ENCODE results near the gene BRPF3.

BRPF3 gene

GRCh38 chr6:36196113-36196879, at the start of gene BRPF3:
Gene BRPF3, plus strand, starts transcription at chr6:36196744. Its CDS starts 3,579 bp downstream, at chr6:36200323.
- peaks cover 24% of the 10 kb centered on the region for H3K36me3 Mint-ChIP-seq
- H3K9me3 Mint-ChIP-seq: peaks cover 3% of the 10 kb centered on the region
- CTCF ChIA-PET: no interaction called here
- peaks cover 7% of the 10 kb centered on the region for H3K27me3 Mint-ChIP-seq
- DNase-seq: peak; percentile 81
- peak within 1 kb of the TSS; percentile 93 for H3K27ac Mint-ChIP-seq
- H3K4me3 Mint-ChIP-seq: peak within 1 kb of the TSS; percentile 87
- H3K4me1 Mint-ChIP-seq: peaks cover 33% of the 10 kb centered on the region

- Mint-ChIP-seq H3K27me3 (no peaks in the 10 kb centered on the region), H3K9me3 (peaks cover 12% of the 10 kb centered on the region), H3K4me3 (no peak overlapping the region), H3K4me1 (peaks cover 26% of the 10 kb centered on the region), H3K36me3 (peaks cover 7% of the 10 kb centered on the region), H3K27ac (no peak overlapping the region)
- CTCF ChIA-PET: no interaction called here
- no peak for DNase-seq
Measured at GRCh38 chr6:36147294-36147693, 49.2 kb upstream of the BRPF3 start.

DNA sequence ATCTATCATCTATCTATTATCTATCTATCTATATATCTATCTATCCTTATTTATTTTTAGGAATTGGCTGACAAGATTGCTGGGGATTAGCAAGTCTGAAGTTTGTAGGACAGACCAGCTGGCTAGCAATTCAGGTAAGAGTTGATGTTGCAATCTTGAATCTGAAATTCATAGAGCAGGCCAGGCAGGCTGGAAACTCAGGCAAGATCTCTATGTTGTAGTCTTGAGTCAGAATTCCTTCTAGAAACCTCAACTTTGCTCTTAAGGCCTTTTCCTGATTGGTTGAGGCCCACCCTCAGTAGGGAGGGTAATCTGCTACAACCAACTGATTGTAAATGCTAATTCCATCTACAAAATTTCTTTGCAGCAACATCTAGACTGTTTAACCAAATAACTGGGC, 47.1 kb upstream of the BRPF3 start:
- Mint-ChIP-seq H3K4me1 (peaks cover 24% of the 10 kb centered on the region), H3K9me3 (peaks cover 13% of the 10 kb centered on the region), H3K27me3 (no peaks in the 10 kb centered on the region), H3K36me3 (peaks cover 5% of the 10 kb centered on the region), H3K27ac (no peak overlapping the region), H3K4me3 (no peak overlapping the region)
- DNase-seq: no peak
- CTCF ChIA-PET: no interaction called here

DNA sequence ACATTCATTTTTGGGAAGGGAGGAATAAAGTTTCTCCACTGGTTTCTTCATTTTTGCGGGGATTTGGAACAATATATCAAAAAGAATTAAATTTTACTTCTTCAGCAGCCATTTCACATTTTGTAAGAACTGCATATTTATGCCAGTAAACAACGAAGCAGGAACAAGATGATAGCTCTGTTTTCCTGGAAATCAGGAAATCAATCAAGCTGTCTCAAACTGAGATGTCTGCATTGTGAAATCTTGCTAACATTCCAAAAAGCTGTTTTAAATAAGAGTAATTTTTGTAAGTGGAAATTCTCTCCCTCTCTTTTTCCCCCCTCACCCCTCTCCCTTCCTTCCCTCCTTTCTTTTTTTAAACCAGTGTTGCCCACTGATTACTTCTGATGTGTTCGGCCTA, 46.3 kb upstream of the BRPF3 start:
- DNase-seq: no peak
- Mint-ChIP-seq H3K36me3 (peaks cover 5% of the 10 kb centered on the region), H3K4me3 (no peak overlapping the region), H3K27me3 (no peaks in the 10 kb centered on the region), H3K9me3 (peaks cover 17% of the 10 kb centered on the region), H3K4me1 (peaks cover 24% of the 10 kb centered on the region), H3K27ac (no peak overlapping the region)
- CTCF ChIA-PET: interaction anchor here (0.8 kb wide), 1 partner anchor 25 kb away, joined by 3 read pairs; no protein-coding TSS in a partner anchor

- Mint-ChIP-seq H3K9me3 (peaks cover 17% of the 10 kb centered on the region), H3K27ac (no peak overlapping the region), H3K36me3 (peaks cover 10% of the 10 kb centered on the region), H3K4me3 (no peak overlapping the region), H3K27me3 (no peaks in the 10 kb centered on the region), H3K4me1 (peaks cover 13% of the 10 kb centered on the region)
- no peak for DNase-seq
- CTCF ChIA-PET: no interaction called here
Measured at GRCh38 chr6:36154286-36154685, 42.3 kb upstream of the BRPF3 start.

DNA sequence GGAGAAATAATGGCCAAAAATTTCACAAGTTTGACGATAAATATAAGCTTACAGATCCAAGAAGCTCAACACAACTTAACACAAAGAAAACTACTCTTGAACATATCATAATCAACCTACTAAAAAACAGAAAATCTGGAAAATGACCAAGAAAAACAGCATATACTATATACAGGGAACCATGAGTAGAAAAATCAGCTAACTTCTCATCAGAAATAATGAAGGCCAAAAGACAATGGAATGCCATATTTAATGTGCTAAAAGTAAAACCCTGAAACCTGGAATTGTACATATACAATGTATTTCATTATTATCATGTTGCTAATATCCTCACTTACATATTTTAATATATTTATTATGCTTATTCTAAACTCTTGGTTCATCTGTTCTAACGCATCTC, 40.9 kb upstream of the BRPF3 start:
- Mint-ChIP-seq H3K4me3 (no peak overlapping the region), H3K9me3 (peaks cover 25% of the 10 kb centered on the region), H3K27ac (no peak overlapping the region), H3K27me3 (no peaks in the 10 kb centered on the region), H3K36me3 (peaks cover 12% of the 10 kb centered on the region), H3K4me1 (peaks cover 3% of the 10 kb centered on the region)
- CTCF ChIA-PET: no interaction called here
- no peak for DNase-seq

- peaks cover 20% of the 10 kb centered on the region for H3K9me3 Mint-ChIP-seq
- peaks cover 12% of the 10 kb centered on the region for H3K36me3 Mint-ChIP-seq
- no peak for DNase-seq
- H3K27ac Mint-ChIP-seq: no peak overlapping the region
- H3K4me1 Mint-ChIP-seq: no peaks in the 10 kb centered on the region
- CTCF ChIA-PET: no interaction called here
- H3K27me3 Mint-ChIP-seq: no peaks in the 10 kb centered on the region
- no peak overlapping the region for H3K4me3 Mint-ChIP-seq
Measured at GRCh38 chr6:36160147-36160760, 36.3 kb upstream of the BRPF3 start.

GRCh38 chr6:36169023-36170007, 27.2 kb upstream of the BRPF3 start:
- Mint-ChIP-seq H3K4me3 (no peak overlapping the region), H3K27me3 (no peaks in the 10 kb centered on the region), H3K4me1 (peaks cover 32% of the 10 kb centered on the region), H3K27ac (peak overlapping the region; percentile 71), H3K9me3 (peaks cover 4% of the 10 kb centered on the region), H3K36me3 (peaks cover 5% of the 10 kb centered on the region)
- CTCF ChIA-PET: no interaction called here
- DNase-seq: peak; percentile 25

GRCh38 chr6:36170704-36171103, 25.8 kb upstream of the BRPF3 start:
- CTCF ChIA-PET: no interaction called here
- H3K27me3 Mint-ChIP-seq: no peaks in the 10 kb centered on the region

GRCh38 chr6:36171573-36171972, 25.0 kb upstream of the BRPF3 start:
- Mint-ChIP-seq H3K27ac (peak overlapping the region; percentile 47), H3K4me3 (no peak overlapping the region)
- CTCF ChIA-PET: interaction anchor here (0.9 to 1.2 kb wide), 2 partner anchors 9 to 42 kb away, joined by 3 to 4 read pairs; no protein-coding TSS in a partner anchor

More at GRCh38 chr6:36170704-36171103, 25.8 kb upstream of the BRPF3 start:
- Mint-ChIP-seq H3K27ac (no peak overlapping the region), H3K4me3 (no peak overlapping the region), H3K9me3 (peaks cover 4% of the 10 kb centered on the region), H3K36me3 (peaks cover 5% of the 10 kb centered on the region), H3K4me1 (peaks cover 32% of the 10 kb centered on the region)
- DNase-seq: no peak

GRCh38 chr6:36177166-36177565, 19.4 kb upstream of the BRPF3 start:
- Mint-ChIP-seq H3K4me3 (no peak overlapping the region), H3K27me3 (no peaks in the 10 kb centered on the region), H3K4me1 (peaks cover 12% of the 10 kb centered on the region), H3K27ac (no peak overlapping the region), H3K9me3 (peaks cover 17% of the 10 kb centered on the region), H3K36me3 (peaks cover 10% of the 10 kb centered on the region)
- DNase-seq: no peak
- CTCF ChIA-PET: interaction anchor here (1.3 kb wide), 1 partner anchor 15 kb away, joined by 3 read pairs; no protein-coding TSS in a partner anchor

More at GRCh38 chr6:36171573-36171972, 25.0 kb upstream of the BRPF3 start:
- no peak for DNase-seq
- Mint-ChIP-seq H3K27me3 (no peaks in the 10 kb centered on the region), H3K9me3 (peaks cover 4% of the 10 kb centered on the region), H3K4me1 (peaks cover 34% of the 10 kb centered on the region), H3K36me3 (peaks cover 6% of the 10 kb centered on the region)

DNA sequence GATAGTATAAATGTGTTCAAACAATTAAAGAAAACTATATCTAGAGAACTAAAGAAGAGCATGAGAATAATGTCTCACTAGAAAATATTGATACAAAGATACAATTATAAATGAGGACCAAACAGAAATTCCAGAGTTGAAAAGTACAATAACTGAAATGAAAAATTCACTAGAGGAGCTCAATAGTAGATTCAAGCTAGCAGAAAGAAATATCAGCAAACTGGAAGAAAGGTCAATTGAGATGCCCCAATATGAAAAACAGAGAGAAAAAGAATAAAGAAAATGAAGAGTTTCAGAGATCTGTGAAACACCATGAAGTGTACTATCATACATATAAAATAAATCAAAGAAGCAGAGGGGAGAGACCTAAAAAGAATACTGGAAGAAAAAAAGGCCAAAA, 18.0 kb upstream of the BRPF3 start:
- no peak for DNase-seq
- CTCF ChIA-PET: interaction anchor here (0.7 to 1.7 kb wide), 3 partner anchors 10 to 47 kb away, joined by 3 read pairs; no protein-coding TSS in a partner anchor
- H3K4me1 Mint-ChIP-seq: peaks cover 9% of the 10 kb centered on the region
- no peak overlapping the region for H3K4me3 Mint-ChIP-seq
- H3K27ac Mint-ChIP-seq: no peak overlapping the region
- no peaks in the 10 kb centered on the region for H3K27me3 Mint-ChIP-seq
- H3K36me3 Mint-ChIP-seq: peaks cover 12% of the 10 kb centered on the region
- H3K9me3 Mint-ChIP-seq: peaks cover 17% of the 10 kb centered on the region

DNA sequence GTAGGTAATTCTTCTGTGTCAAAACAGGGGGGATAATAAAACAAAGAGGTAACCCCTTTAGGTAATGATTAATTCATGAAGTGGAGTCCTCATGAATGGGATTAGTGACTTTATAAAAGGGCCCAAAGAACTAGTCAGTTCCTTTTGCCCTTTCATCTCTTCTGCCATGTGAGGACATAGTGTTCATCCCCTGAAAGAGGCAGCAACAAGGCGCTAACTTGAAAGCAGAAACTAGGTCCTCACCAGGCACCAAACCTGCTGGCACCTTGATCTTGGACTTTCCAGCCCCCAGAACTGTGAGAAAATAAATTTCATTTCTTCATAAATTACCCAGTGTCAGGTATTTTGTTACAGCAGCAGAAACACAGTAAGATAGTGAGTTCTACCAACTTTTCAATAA, 16.4 kb upstream of the BRPF3 start:
- Mint-ChIP-seq H3K4me1 (peaks cover 9% of the 10 kb centered on the region), H3K27me3 (no peaks in the 10 kb centered on the region), H3K4me3 (no peak overlapping the region), H3K27ac (no peak overlapping the region), H3K36me3 (peaks cover 12% of the 10 kb centered on the region), H3K9me3 (peaks cover 17% of the 10 kb centered on the region)
- no peak for DNase-seq
- CTCF ChIA-PET: no interaction called here

DNA sequence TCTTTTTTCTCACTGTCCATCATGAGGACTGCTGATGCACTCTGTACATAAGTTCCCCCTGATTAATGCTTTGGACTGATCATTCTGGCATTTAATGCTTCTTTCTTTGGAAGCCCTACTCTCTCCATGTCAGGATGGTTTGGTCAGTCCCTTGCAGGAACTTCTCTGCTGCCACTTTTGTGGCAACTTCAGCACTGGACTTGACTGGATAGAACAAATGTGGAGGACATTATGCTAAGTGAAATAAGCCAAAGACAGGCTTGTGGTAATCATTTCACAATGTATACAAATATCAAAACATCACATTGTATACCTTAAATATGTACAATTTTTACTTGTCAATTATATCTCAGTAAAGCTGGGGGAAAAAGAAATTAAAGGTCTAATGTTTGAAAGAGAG, 12.2 kb upstream of the BRPF3 start:
- H3K9me3 Mint-ChIP-seq: no peaks in the 10 kb centered on the region
- CTCF ChIA-PET: no interaction called here
- no peak overlapping the region for H3K27ac Mint-ChIP-seq
- no peak for DNase-seq
- no peaks in the 10 kb centered on the region for H3K4me1 Mint-ChIP-seq
- H3K4me3 Mint-ChIP-seq: no peak overlapping the region
- peaks cover 2% of the 10 kb centered on the region for H3K36me3 Mint-ChIP-seq
- peaks cover 8% of the 10 kb centered on the region for H3K27me3 Mint-ChIP-seq

Data from activated naive CD4-positive, alpha-beta T cell treated with anti-CD3 and anti-CD28 coated beads, Interleukin-2, amount 10 ng/mL, durations not matched to agents 7 days and 5 days (primary cell).